ENCODE data around the gene TMEM178B. TPM values are rescaled to one million over a fixed set of nuclear protein-coding genes. Genes with fewer than 3 reads are reported as not detected.
"Not testable (repeated sequence)": the region's sequence is repeated elsewhere in the genome, so short reads cannot be mapped to it uniquely, and the experiment has no call there.

Gene TMEM178B
- total RNA-seq, 4 donors from 2014 or later = 7.7 to 49.9 (median 25.9) TPM

DNA sequence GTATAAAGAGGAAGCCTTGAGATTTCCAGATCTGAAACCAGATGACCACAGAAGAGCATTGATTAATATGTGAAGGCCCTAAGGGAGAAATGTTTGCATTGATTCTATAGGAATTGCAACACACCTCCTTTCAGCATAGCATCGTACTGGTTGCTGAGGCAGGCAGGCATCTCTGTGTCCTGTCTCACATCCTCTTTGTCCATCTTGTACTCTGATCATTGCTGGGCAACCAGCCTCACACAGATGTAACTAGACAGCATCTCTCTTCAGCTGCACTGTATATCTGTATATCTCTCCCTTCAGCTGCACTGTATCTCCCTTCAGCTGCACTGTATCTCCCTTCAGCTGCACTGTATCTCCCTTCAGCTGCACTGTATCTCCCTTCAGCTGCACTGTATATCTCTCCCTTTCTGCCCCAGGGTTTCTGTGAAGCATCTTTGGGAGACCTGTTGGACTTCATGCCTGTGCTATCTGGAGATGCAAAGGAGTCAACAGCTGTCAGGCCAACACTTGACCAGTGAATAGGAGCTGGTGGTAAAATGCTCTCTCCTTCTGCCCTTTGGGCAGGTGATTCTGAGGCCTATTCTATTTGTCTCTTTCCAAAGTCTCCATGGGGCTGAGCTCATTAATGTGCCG lies 40.3 kb downstream of the TMEM178B start:
- Histone ChIP-seq H3K27me3 (no peaks in the 10 kb centered on the region), H3K4me3 (replicated peaks in 1 of 3) (no peak overlapping the region), H3K27ac (no peak overlapping the region), H3K4me1 (peaks cover 0 to 5% of the 10 kb centered on the region in 2 donors), H3K9me3 (no peaks in the 10 kb centered on the region), H3K36me3 (no peaks in the 10 kb centered on the region)
- no peak for TF ChIP-seq POLR2A (IDR thresholded peaks at IDR 0.05)
- TF ChIP-seq, protein P1, sequence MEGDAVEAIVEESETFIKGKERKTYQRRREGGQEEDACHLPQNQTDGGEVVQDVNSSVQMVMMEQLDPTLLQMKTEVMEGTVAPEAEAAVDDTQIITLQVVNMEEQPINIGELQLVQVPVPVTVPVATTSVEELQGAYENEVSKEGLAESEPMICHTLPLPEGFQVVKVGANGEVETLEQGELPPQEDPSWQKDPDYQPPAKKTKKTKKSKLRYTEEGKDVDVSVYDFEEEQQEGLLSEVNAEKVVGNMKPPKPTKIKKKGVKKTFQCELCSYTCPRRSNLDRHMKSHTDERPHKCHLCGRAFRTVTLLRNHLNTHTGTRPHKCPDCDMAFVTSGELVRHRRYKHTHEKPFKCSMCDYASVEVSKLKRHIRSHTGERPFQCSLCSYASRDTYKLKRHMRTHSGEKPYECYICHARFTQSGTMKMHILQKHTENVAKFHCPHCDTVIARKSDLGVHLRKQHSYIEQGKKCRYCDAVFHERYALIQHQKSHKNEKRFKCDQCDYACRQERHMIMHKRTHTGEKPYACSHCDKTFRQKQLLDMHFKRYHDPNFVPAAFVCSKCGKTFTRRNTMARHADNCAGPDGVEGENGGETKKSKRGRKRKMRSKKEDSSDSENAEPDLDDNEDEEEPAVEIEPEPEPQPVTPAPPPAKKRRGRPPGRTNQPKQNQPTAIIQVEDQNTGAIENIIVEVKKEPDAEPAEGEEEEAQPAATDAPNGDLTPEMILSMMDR (IDR thresholded peaks at IDR 0.05) = no peak
- DNase-seq = no peak
- 90 to 93% methylated on average over 2 of the region's 2 CpGs for WGBS, 2 donors
- intact Hi-C loops (cut with DNase I) = no loop called here

- Histone ChIP-seq H3K9me3 (no peaks in the 10 kb centered on the region), H3K4me1 (peaks cover 0 to 10% of the 10 kb centered on the region in 2 donors), H3K4me3 (replicated peaks in 1 of 3) (no peak overlapping the region), H3K27me3 (no peaks in the 10 kb centered on the region), H3K27ac (no peak overlapping the region), H3K36me3 (no peaks in the 10 kb centered on the region)
- WGBS, 2 donors = 79 to 80% methylated on average over 3 of the region's 3 CpGs
- intact Hi-C loops (cut with DNase I) = no loop called here
- no peak for DNase-seq
- TF ChIP-seq, protein P1 (IDR thresholded peaks at IDR 0.05) = no peak
- TF ChIP-seq POLR2A (IDR thresholded peaks at IDR 0.05) = no peak
These were observed 42.1 kb downstream of the TMEM178B start for GRCh38 chr7:141115965-141116364.

DNA sequence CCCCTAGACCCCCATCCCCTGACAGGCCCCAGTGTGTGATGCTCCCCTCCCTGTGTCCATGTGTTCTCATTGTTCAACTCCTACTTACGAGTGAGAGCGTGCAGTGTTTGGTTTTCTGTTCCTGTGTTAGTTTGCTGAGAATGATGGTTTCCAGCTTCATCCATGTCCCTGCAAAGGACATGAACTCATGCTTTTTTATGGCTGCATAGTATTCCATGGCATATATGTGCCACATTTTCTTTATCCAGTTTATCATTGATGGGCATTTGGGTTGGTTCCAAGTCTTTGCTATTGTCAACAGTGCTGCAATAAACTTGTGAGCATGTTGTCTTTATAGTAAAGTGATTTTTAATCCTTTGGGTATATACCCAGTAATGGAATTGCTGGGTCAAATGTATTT lies 42.8 kb downstream of the TMEM178B start:
- H3K27me3 ChIP-seq; H3K4me3 ChIP-seq (replicated peaks in 1 of 3); H3K4me1 ChIP-seq; intact Hi-C loops (cut with DNase I); H3K36me3 ChIP-seq; H3K27ac ChIP-seq; DNase-seq; H3K9me3 ChIP-seq: not testable (repeated sequence)
- 94 to 100% methylated on average over 2 of the region's 2 CpGs for WGBS, 2 donors

GRCh38 chr7:141118767-141119166 lies 44.9 kb downstream of the TMEM178B start:
- Histone ChIP-seq H3K27ac (peak overlapping the region in 2 of 3 donors; percentile 36 to 54), H3K4me3 (replicated peaks in 1 of 3) (no peak overlapping the region), H3K27me3 (no peaks in the 10 kb centered on the region), H3K9me3 (no peaks in the 10 kb centered on the region), H3K4me1 (peaks cover 9 to 20% of the 10 kb centered on the region in 2 donors), H3K36me3 (no peaks in the 10 kb centered on the region)
- intact Hi-C loops (cut with DNase I) = no loop called here
- 50 to 54% methylated on average over 6 of the region's 6 CpGs for WGBS, 2 donors
- peak; percentile 24 to 46 for DNase-seq
- TF ChIP-seq, protein P1 (IDR thresholded peaks at IDR 0.05) = no peak
- no peak for TF ChIP-seq POLR2A (IDR thresholded peaks at IDR 0.05)

GRCh38 chr7:141119187-141119586 lies 45.3 kb downstream of the TMEM178B start:
- TF ChIP-seq, protein P1 (IDR thresholded peaks at IDR 0.05) = no peak
- TF ChIP-seq POLR2A (IDR thresholded peaks at IDR 0.05) = no peak
- intact Hi-C loops (cut with DNase I) = no loop called here

More at GRCh38 chr7:141119187-141119586, 45.3 kb downstream of the TMEM178B start:
- peak overlapping the region in 2 of 3 donors; percentile 36 to 54 for H3K27ac ChIP-seq
- no peaks in the 10 kb centered on the region for H3K36me3 ChIP-seq
- H3K4me3 ChIP-seq (replicated peaks in 1 of 3) = no peak overlapping the region
- 94 to 100% methylated on average over 4 of the region's 4 CpGs for WGBS, 2 donors
- H3K27me3 ChIP-seq = no peaks in the 10 kb centered on the region
- no peak for DNase-seq
- H3K9me3 ChIP-seq = no peaks in the 10 kb centered on the region
- H3K4me1 ChIP-seq = peaks cover 9 to 20% of the 10 kb centered on the region in 2 donors

Data from thyroid gland (tissue), 4 donors.